K562 (cell line): ENCODE data around the gene TPGS2. TPM values are rescaled to one million over a fixed set of nuclear protein-coding genes. Genes with fewer than 3 reads are reported as not detected.

ENCODE experiments used
- ATAC-seq: fragments of 200-7000 bp; cut with Tn5 transposase; 3 replicates; pipeline ENCODE4 v1.9.1; 2020; ENCODE audit warnings: moderate library complexity
- BruUV-seq: library from RNA; stranded (reverse); fragments of 400-500 nt; replicated peaks from 2 replicates; lab custom pipeline; 2021; lab: Mats Ljungman, UMichigan
- CTCF ChIA-PET: fragments of 300-600 bp; formaldehyde crosslinking; extraction: SDS; loops from one replicate; lab custom pipeline; 2021; ENCODE audit warnings: low intra/inter-chr PET ratio; lab: Yijun Ruan, JAX
- POLR2A ChIA-PET: fragments of 300-600, 350-650 bp; sonication (Branson Sonifier 250); formaldehyde crosslinking; extraction: SDS; loops from one replicate; lab custom pipeline; 2021; ENCODE audit warnings: antibody characterized with exemption, inconsistent platforms; lab: Yijun Ruan, JAX
- DNase-seq, 4 experiments: peaks; one replicate each; pipeline versions ENCODE4 v3.0.0 to v3.0.0-alpha.2; 2011 to 2018; ENCODE audit warnings: low spot score in 3 of 4, mixed read lengths in 3 of 4; ENCODE audit errors: extremely low read depth in 1 of 4
- FAIRE-seq: peaks from 2 replicates; lab custom pipeline; 2011; peaks lifted over from hg19 to GRCh38; lab: Jason Lieb, UNC
- H2AFZ ChIP-seq: 2 replicates; pipeline ENCODE4 v1.6.0; 2011; ENCODE audit warnings: low read depth, low read length, control low read depth, inconsistent platforms
- H3K27ac ChIP-seq: fragments of 200-600 bp; 3 replicates; pipeline ENCODE4 v1.8.0; 2011; ENCODE audit warnings: low read depth, mild to moderate bottlenecking, control low read depth, inconsistent platforms, low read length, moderate library complexity, mixed read lengths; ENCODE audit errors: extremely low read depth
- H3K27me3 ChIP-seq, 2 experiments: fragments of 300-600 bp in 1 of 2; 2 replicates in 1 of 2; 3 replicates in 1 of 2; pipeline versions ENCODE4 v1.6.0 to v1.8.0; 2011; ENCODE audit warnings: inconsistent platforms in 2 of 2, low read length in 2 of 2, mild to moderate bottlenecking in 1 of 2, mixed read lengths in 1 of 2, moderate library complexity in 1 of 2; ENCODE audit not compliant: control insufficient read depth in 2 of 2, insufficient read depth in 2 of 2
- H3K36me3 ChIP-seq: fragments of 300-600 bp; 3 replicates; pipeline ENCODE4 v1.8.0; 2011; ENCODE audit warnings: mild to moderate bottlenecking, low read length, inconsistent platforms; ENCODE audit not compliant: control insufficient read depth, insufficient read depth
- H3K4me1 ChIP-seq, 2 experiments: fragments of 200-600 bp in 1 of 2; replicated peaks in 1 of 2; 2 replicates in 1 of 2; 3 replicates in 1 of 2; pipeline versions ENCODE4 v1.5.1 to v1.8.0; 2011; ENCODE audit warnings: inconsistent platforms in 2 of 2, low read length in 2 of 2, mild to moderate bottlenecking in 1 of 2, mixed read lengths in 1 of 2, moderate library complexity in 1 of 2; ENCODE audit not compliant: control insufficient read depth in 2 of 2, insufficient read depth in 2 of 2
- H3K4me2 ChIP-seq: 2 replicates; pipeline ENCODE4 v1.6.1; 2011; ENCODE audit warnings: low read length, control low read depth, inconsistent platforms, mixed read lengths; ENCODE audit not compliant: insufficient read depth
- H3K4me3 ChIP-seq: fragments of 200-600 bp; sonication (generic), shearing (Covaris generic); 2 replicates; pipeline ENCODE4 v1.5.1; 2016; ENCODE audit warnings: control low read depth, inconsistent platforms
- H3K79me2 ChIP-seq: fragments of 200-600 bp; 3 replicates; pipeline ENCODE4 v1.8.0; 2011; ENCODE audit warnings: low read length, inconsistent platforms; ENCODE audit not compliant: control insufficient read depth, insufficient read depth
- H3K9ac ChIP-seq, 2 experiments: 2 replicates each; pipeline versions ENCODE4 v1.6.0 to v1.6.1; 2011; ENCODE audit warnings: low read depth in 2 of 2, low read length in 2 of 2, control low read depth in 1 of 2, inconsistent platforms in 1 of 2, mild to moderate bottlenecking in 1 of 2, mixed read lengths in 1 of 2; ENCODE audit not compliant: insufficient read depth in 1 of 2
- H3K9me1 ChIP-seq: one replicate; pipeline ENCODE4 v1.6.0; 2011; ENCODE audit warnings: inconsistent platforms, mild to moderate bottlenecking, low read length, moderate library complexity; ENCODE audit not compliant: control insufficient read depth, insufficient read depth
- H3K9me3 ChIP-seq: replicated peaks from 2 replicates; pipeline ENCODE4 v1.5.1; 2011; ENCODE audit warnings: low read depth, low read length, inconsistent platforms; ENCODE audit not compliant: control insufficient read depth, insufficient read depth
- H4K20me1 ChIP-seq: replicated peaks from 2 replicates; pipeline ENCODE4 v1.6.1; 2011; ENCODE audit warnings: low read length, inconsistent platforms, mixed read lengths; ENCODE audit not compliant: control insufficient read depth, insufficient read depth
- ARHGAP35 ChIP-seq: fragments of 450-650 bp; IDR thresholded peaks from 2 replicates; pipeline ENCODE4 v1.6.1; 2018; ENCODE audit not compliant: partially characterized antibody
- ARID3A ChIP-seq: IDR thresholded peaks from 2 replicates; pipeline ENCODE4 v1.6.1; 2012; ENCODE audit warnings: low read depth, low read length, improper control_type of control experiment, borderline replicate concordance
- BACH1 ChIP-seq: fragments of 200-800 bp; sonication (Bioruptor generic); IDR thresholded peaks from 2 replicates; pipeline ENCODE4 v1.6.1; 2016; ENCODE audit warnings: missing genetic modification characterization, missing compliant biosample characterization
- ESRRB ChIP-seq: fragments of 250-450 bp; sonication (Bioruptor Pico); IDR thresholded peaks from 2 replicates; pipeline ENCODE4 v1.5.0; 2020; ENCODE audit warnings: mild to moderate bottlenecking, moderate library complexity, borderline replicate concordance
- FOXM1 ChIP-seq, 2 experiments: fragments of 450-650 bp in 1 of 2; sonication (generic) in 1 of 2; formaldehyde crosslinking in 1 of 2; IDR thresholded peaks; 2 replicates each; pipeline versions ENCODE4 v1.6.1 to v1.9.0; 2017 to 2022; ENCODE audit warnings: low read depth in 2 of 2, mild to moderate bottlenecking in 2 of 2, missing genetic modification reagents in 1 of 2, moderate library complexity in 1 of 2
- HMGXB4 ChIP-seq: sonication (generic); formaldehyde crosslinking; IDR thresholded peaks from 2 replicates; pipeline ENCODE4 v1.8.1; 2023; ENCODE audit warnings: mild to moderate bottlenecking, missing genetic modification reagents
- ILF3 ChIP-seq: fragments of 450-650 bp; IDR thresholded peaks from 2 replicates; pipeline ENCODE4 v1.6.1; 2018; ENCODE audit warnings: antibody characterized with exemption, mild to moderate bottlenecking, moderate library complexity, borderline replicate concordance
- MCM2 ChIP-seq: fragments of 450-650 bp; IDR thresholded peaks from 2 replicates; pipeline ENCODE4 v1.6.1; 2017; ENCODE audit warnings: low read depth, mild to moderate bottlenecking
- SMARCA4 ChIP-seq: fragments of 450-650 bp; IDR thresholded peaks from 2 replicates; pipeline ENCODE4 v1.6.1; 2016
- TCF7 ChIP-seq: sonication (generic); IDR thresholded peaks from 2 replicates; pipeline ENCODE4 v1.6.1; 2016; ENCODE audit warnings: antibody characterized with exemption, borderline replicate concordance
- WHSC1 ChIP-seq: IDR thresholded peaks from one replicate; pipeline ENCODE4 v1.6.1; 2012; ENCODE audit warnings: low read length, control low read depth, inconsistent platforms
- ZBTB11 ChIP-seq, 3 experiments: fragments of 200-800 bp in 1 of 3; fragments of 250-450 bp in 1 of 3; fragments of 450-650 bp in 1 of 3; sonication (Bioruptor Pico) in 1 of 3; sonication (Bioruptor generic) in 1 of 3; formaldehyde crosslinking in 1 of 3; IDR thresholded peaks; 2 replicates each; pipeline versions ENCODE4 v1.6.1 to v1.8.0; 2016 to 2022; ENCODE audit warnings: mild to moderate bottlenecking in 2 of 3, missing genetic modification characterization in 2 of 3, missing compliant biosample characterization in 1 of 3, moderate library complexity in 1 of 3
- ZBTB12 ChIP-seq: fragments of 250-450 bp; sonication (Bioruptor Pico); IDR thresholded peaks from 2 replicates; pipeline ENCODE4 v1.4.0; 2020
- ZNF184 ChIP-seq: sonication (generic); formaldehyde crosslinking; IDR thresholded peaks from 2 replicates; pipeline ENCODE4 v1.5.0; 2020; ENCODE audit warnings: missing genetic modification reagents
- ZNF583 ChIP-seq: fragments of 250-450 bp; sonication (Bioruptor Pico); IDR thresholded peaks from 2 replicates; pipeline ENCODE4 v1.4.0; 2020
- WGBS: fragments of 100-300 bp; shearing (Covaris generic); methylation state at CpG from one replicate; pipeline ENCODE4 v1.1.6; 2016; ENCODE audit warnings: low coverage, mixed read lengths; ENCODE audit not compliant: insufficient coverage; ENCODE audit errors: missing lambda C conversion rate; 5-methylcytosine and 5-hydroxymethylcytosine counted together
- in situ Hi-C: fragments of 300-500 bp; cut with MboI; formaldehyde crosslinking; loops from 4 replicates; pipeline ENCODE4 v1.15.0; 2018; ENCODE audit warnings: inconsistent platforms, mixed read lengths
- intact Hi-C: fragments of 100-400 bp; cut with micrococcal nuclease; formaldehyde crosslinking; loops from 2 replicates; pipeline ENCODE4 v1.14.2; 2022
- polyA plus RNA-seq, 8 experiments: library from polyadenylated mRNA; depleted of rRNA in 4 of 8; stranded (reverse) in 5 of 8; unstranded in 3 of 8; fragments of >200 nt; fragmentation: Nextera tagmentation in 2 of 8; fragmentation: Illumina TruSeq in 1 of 8; extraction: Ambion mirVana in 2 of 8; extraction: Trizol in 1 of 8; gene quantifications; 2 replicates each; pipeline versions ENCODE4 v1.2.1 to v1.2.3, GENCODE V29; 2011 to 2014; ENCODE audit warnings: inconsistent platforms in 1 of 8, missing spikeins in 1 of 8
- total RNA-seq, 7 experiments: library from RNA; depleted of rRNA in 6 of 7; stranded (reverse); fragments of >200 nt in 6 of 7; fragmentation: Illumina TruSeq in 2 of 7; extraction: Trizol in 2 of 7; gene quantifications; 2 replicates each; pipeline versions ENCODE4 v1.2.1 to v1.2.3, GENCODE V29; 2011 to 2021; ENCODE audit warnings: low replicate concordance in 1 of 7

Gene TPGS2
- total and polyA plus RNA-seq, 9 of the 15 experiments (the other 6 are each of a cell fraction or from before 2014, with no cell fraction given): 94.2 to 449 (median 134) TPM

- DNase-seq: no peak
- H3K36me3 ChIP-seq: peaks cover 4% of the 10 kb centered on the region; the same call in 1 of the 3 replicates
- ATAC-seq: no peak
- POLR2A ChIA-PET: no interaction called here
- intact Hi-C loops: no loop called here
- BruUV-seq: no TSS peak
- no peaks in the 10 kb centered on the region for H3K4me1 ChIP-seq
- CTCF ChIA-PET: no interaction called here
- no peak overlapping the region for H3K4me2 ChIP-seq
- no peaks in the 10 kb centered on the region for H3K9me1 ChIP-seq
- H3K79me2 ChIP-seq: no peaks in the 10 kb centered on the region
- no peak overlapping the region for H3K4me3 ChIP-seq
- no peak overlapping the region for H2AFZ ChIP-seq
- H3K9me3 ChIP-seq: no peaks in the 10 kb centered on the region
- WGBS: 21% methylated on average over 4 of the region's 4 CpGs
- H3K27me3 ChIP-seq: peaks cover 29 to 33% of the 10 kb centered on the region in 2 experiments; a peak in 4 of 5 replicates
- no peak overlapping the region for H3K9ac ChIP-seq
- no peak overlapping the region for H3K27ac ChIP-seq
- H4K20me1 ChIP-seq: no peaks in the 10 kb centered on the region
- no peak for FAIRE-seq
- in situ Hi-C loops: no loop called here
- TF ChIP-seq ZBTB12 (CRISPR knock-in tag) (no peak), HMGXB4 (CRISPR knock-in tag) (no peak), ZBTB11 (CRISPR knock-in tag; IDR thresholded peaks at IDR 0.05) (no peak), ZNF184 (CRISPR knock-in tag) (no peak), ZNF583 (CRISPR knock-in tag) (no peak), SMARCA4 (no peak), BACH1 (tag) (no peak), ILF3 (no peak), ARHGAP35 (no peak), TCF7 (no peak), FOXM1 (IDR thresholded peaks at IDR 0.05; ENCODE audit: low read depth) (no peak), FOXM1 (CRISPR knock-in tag; IDR thresholded peaks at IDR 0.05; ENCODE audit: low read depth) (no peak), ESRRB (CRISPR knock-in tag) (no peak), WHSC1 (no peak), MCM2 (no peak), ARID3A (no peak)
Observed at GRCh38 chr18:36775396-36775795, 53.4 kb downstream of the TPGS2 start.
